ENCODE measurements around the gene DAB1. TPM values are rescaled to one million over a fixed set of nuclear protein-coding genes. Genes with fewer than 3 reads are reported as not detected.

DAB1 gene
- total RNA-seq, 1 experiment from 2014 or later, result not detected

DNA sequence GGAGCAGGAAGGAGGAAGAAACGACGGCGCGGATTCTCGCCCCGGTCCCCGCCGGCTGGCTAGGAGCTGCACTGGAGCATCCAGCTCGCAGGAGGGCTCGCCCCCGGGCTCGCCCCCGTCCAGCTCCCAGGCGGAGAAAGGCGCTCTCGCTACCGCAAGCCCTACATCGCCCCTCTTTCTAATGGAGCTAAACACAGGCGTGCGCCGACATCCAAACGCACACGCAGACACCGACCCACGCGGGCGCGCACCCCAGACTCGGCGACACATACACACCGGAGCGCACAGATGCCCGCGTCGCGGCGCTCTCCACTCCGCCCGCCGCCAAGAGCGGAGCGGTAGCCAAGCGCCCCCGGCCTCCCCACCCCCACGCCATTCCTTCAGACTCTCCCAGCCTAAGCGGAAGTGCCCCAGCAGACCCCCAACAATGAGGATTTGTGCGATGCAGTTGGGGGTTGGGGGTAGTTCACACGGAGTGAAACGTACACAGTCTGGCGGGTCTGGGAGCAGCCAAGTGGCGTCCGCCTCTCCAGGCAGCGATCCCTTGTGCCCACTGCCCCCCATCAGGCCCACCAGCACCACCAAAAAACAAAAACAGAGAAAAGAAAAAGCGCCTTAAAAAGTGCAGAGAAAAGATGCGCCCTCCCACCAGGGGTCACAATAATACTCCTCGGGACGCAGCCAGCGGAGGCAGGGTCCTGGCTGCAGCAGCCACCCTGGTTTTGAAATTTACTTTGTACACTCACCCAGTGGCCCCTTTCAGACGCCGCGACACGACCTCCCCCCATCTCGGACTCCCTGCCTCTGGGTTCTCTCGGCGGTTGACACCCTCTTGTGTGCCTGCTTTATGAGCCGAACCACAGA is 1.4 kb downstream of the DAB1 start:
- DNase-seq (ENCODE audit: low read depth, low spot score), result no peak
- in situ Hi-C loops (cut with HindIII; ENCODE audit: low pct_unique_long_range_greater_than_20kb, low sequenced_read_pairs), result no loop called here

DNA sequence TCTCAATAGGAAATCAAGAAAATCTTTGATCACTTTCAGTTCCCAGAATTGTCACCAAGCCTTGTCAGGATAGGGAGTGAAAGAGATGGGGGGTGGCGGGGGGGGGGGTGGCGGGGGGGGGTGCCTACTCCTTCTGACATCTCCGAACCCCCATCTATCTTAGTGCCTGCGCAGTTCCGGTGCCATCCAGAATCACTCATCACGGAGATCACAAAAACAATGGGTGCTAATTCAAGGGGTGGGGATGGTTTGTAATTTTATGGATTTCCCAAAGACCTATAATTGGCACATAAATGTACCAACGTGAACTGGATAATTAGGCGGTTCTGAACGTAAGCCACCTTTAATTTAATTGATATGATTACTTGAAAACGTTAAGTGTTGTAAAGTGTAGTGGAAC is 2.1 kb downstream of the DAB1 start:
- no peak for DNase-seq (ENCODE audit: low read depth, low spot score)
- in situ Hi-C loops (cut with HindIII; ENCODE audit: low pct_unique_long_range_greater_than_20kb, low sequenced_read_pairs), result no loop called here

DNA sequence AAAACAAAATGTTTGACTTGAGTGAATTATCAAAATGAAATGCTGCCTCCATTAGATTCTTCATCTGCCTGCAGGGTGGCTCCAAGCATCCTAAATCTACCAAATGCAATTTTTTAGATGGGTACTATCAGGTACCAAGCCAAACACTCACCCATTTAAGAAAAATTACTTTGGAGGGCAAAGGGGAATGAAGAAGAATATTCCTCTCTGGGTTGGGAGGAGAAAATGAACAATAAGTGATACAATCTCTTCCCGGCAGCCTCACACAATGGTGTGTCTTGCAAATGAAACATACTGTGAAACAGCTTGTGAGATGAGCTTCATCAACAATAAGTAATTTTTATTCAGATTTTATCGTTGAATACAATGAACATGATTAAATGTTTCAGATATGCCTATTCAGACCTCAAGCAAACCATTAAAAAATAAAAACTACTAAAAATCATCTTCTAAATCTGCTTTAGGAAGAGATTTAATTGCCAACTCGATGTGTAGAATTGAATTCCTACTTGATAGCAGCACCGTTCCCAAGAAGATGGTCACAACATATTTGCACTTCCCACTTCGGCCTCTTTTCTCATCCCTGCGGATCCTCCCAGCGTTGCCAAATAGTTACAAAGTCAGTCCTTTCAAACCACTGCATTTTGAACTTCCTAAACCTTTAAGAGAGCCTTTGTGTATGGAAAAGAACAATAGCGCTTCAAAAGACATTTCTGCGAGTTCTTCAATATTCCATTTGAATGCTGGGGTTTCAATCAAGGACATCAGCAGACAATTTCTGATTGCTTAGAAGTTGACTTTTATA is 2.7 kb downstream of the DAB1 start:
- in situ Hi-C loops (cut with HindIII; ENCODE audit: low pct_unique_long_range_greater_than_20kb, low sequenced_read_pairs), result no loop called here
- DNase-seq (ENCODE audit: low read depth, low spot score), result no peak

DNA sequence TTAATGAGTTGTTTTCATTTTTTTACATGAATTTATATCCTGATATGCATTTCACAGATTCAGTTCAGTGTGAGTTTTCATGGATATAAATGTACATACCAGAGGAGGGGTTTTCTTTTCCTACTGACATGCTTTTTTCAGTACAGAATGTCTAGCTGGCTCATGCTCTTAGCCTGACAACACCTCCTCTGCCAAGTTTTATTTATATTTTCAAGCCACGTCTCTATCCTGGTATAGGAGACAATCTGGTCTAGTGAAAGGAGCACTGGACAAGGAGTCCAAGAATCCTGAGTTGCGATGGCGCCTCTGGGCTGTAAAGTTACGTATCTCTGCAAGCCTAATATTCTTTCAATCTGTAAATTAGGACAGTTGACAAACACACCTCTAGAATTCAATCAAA is 4.9 kb downstream of the DAB1 start:
- DNase-seq (ENCODE audit: low read depth, low spot score), result no peak
- in situ Hi-C loops (cut with HindIII; ENCODE audit: low pct_unique_long_range_greater_than_20kb, low sequenced_read_pairs), result no loop called here

DNA sequence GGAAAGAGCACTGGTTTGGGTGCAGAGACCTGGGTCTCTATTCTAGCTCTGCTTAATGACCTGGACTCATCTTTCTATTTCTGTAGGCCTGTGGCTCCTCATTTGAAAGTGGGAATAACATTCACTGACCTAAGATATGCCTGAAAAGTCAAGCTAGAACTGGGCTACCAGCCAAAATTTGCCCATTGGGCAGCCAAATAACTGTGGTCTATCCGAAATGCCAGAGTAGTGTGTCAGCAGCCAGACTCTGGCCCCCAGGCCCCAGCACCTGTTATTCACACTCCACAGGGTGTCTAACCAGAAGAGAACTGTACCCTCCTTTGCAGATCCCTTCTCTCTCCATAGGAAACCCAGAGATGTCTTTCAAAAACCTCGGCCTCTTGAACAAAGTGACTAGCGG is 12.6 kb downstream of the DAB1 start:
- no peak for DNase-seq (ENCODE audit: low read depth, low spot score)
- in situ Hi-C loops (cut with HindIII; ENCODE audit: low pct_unique_long_range_greater_than_20kb, low sequenced_read_pairs), result no loop called here

DNA sequence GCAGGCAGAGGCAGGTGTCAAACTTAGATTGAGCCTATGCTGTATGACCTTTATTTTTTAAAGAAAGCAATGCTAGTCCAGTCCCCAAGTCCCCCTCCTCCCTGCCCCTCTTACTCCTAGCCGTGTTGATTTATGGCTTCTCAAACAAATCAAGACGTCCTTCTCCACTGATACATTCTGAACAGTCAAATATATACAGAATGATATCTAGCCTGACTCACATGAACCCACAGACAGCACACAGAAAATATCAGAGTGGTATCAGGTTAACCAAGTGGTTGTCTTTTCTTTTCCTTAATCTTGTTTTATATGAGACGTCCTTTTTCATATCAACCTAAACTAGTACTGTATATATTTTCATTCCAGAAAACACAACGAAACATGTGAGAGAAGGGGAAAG is 13.4 kb downstream of the DAB1 start:
- in situ Hi-C loops (cut with HindIII; ENCODE audit: low pct_unique_long_range_greater_than_20kb, low sequenced_read_pairs), result no loop called here
- DNase-seq (ENCODE audit: low read depth, low spot score), result no peak

DNA sequence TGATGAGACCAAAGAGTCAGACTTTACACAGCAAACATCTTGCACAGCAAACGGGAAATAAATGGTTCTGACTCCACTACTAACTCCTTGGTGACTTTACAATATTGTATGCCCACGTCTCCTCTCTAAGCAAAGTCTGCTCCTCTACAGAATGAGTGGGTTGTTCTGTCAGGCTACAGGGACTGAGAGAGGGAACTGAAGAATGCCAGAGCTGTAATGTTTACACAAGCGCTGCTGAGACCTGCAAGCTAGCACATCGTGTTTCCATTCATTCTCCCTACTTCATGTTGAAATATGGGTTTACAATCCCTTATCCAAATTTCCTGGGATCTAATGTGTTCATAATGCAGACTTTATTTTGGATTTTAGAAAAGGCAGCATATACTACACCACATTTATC is 15.9 kb downstream of the DAB1 start:
- DNase-seq (ENCODE audit: low read depth, low spot score), result no peak
- in situ Hi-C loops (cut with HindIII; ENCODE audit: low pct_unique_long_range_greater_than_20kb, low sequenced_read_pairs), result no loop called here

DNA sequence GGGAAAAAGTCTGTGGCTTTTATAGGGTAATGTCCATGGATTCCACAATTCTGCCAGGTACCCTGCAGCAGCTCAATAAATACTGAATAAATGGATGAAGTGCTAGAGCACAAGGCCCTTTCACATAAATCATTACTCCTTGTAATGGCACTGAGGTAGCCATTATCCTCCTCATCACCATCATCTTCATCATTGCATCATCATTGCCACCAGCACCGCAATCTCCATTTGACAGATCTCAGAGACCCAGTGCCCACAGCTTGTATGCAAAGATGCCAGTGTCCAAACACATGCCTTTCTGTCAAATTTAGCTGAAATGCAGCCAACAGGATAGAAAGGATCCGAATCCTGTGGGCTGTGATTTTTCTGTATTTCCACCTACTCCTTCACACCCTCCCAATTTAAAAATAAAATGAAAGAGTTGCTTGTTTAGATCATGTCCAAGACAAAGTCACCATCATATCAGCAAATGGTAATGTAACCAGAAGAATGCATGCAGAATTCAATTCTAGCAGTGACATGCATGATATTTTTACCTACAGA is 17.4 kb downstream of the DAB1 start:
- in situ Hi-C loops (cut with HindIII; ENCODE audit: low pct_unique_long_range_greater_than_20kb, low sequenced_read_pairs), result no loop called here
- DNase-seq (ENCODE audit: low read depth, low spot score), result no peak

DNA sequence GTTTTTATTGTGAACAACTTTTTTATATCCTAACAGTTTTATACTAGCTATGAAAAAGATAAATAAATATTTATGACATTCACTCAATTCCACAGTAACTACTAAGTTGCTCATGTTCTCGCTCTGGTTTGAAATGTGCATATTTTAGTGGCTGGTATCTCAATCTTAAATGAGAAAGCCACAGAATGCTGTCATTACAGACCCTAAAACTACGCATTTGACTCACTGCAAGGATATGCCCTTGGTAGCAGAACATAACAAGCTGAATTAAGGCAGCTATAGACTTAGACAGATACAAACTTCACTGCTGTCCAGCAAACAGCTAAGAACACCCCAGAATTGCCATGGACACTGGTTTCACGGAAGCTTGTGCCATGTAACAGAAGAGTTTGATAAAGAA is 19.0 kb downstream of the DAB1 start:
- DNase-seq (ENCODE audit: low read depth, low spot score), result no peak
- in situ Hi-C loops (cut with HindIII; ENCODE audit: low pct_unique_long_range_greater_than_20kb, low sequenced_read_pairs), result no loop called here

DNA sequence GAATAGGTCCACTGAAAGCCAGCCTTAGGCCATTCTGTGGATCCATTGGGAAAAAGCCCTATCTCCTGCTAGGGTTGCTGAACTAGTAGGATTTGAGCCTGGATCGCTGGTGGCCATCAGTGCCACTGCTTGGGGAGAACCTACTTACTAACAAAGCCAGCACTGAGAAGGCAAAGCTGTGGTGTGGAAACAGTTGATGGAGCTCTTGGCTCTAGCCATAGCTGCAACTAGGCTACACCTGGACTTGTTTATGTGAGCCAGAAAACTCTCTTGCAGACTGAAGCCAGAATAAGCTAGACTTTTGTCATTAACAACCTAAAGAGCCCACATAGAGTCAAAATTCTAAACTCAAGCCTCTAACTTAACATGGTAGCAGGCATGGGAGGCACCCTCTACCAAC is 20.7 kb downstream of the DAB1 start:
- no peak for DNase-seq (ENCODE audit: low read depth, low spot score)
- in situ Hi-C loops (cut with HindIII; ENCODE audit: low pct_unique_long_range_greater_than_20kb, low sequenced_read_pairs), result no loop called here

DNA sequence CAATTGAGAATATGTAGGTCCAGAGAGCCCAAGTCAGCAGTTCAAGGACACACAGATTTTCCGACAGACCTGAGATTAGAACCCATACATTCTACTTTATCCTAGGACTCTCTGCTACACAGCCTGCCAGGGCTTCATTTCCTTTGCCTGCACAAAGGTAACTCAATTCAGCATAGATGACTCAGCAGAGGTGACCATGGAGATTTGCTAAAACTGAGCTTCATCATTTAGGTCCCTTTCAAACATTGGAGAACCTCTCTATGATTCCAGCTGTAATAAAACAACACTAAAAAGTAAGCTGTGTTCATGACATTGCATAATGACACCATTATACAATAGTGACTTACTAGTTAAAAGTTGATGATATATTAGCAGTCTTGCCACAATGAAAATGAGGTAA is 22.2 kb downstream of the DAB1 start:
- in situ Hi-C loops (cut with HindIII; ENCODE audit: low pct_unique_long_range_greater_than_20kb, low sequenced_read_pairs), result no loop called here
- DNase-seq (ENCODE audit: low read depth, low spot score), result no peak

DNA sequence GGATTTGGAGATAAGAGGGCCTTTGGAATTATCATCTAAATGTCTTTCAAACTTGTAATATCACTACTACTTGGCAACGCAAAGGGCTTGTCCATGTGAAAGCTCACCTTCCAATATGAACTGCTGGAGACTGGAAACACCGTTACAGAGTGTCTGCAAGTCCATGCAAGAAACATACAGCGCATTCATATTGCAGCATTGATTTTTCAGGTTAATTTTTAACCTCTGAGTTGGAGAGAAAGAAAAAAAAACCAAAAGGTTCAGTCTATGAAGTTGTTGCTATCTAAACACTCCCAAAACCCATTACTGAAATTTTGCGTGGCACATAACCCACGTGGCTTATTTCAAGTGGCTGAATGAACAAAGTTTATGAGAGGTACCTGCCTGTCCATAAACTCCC is 23.8 kb downstream of the DAB1 start:
- DNase-seq (ENCODE audit: low read depth, low spot score), result no peak
- in situ Hi-C loops (cut with HindIII; ENCODE audit: low pct_unique_long_range_greater_than_20kb, low sequenced_read_pairs), result no loop called here

DNA sequence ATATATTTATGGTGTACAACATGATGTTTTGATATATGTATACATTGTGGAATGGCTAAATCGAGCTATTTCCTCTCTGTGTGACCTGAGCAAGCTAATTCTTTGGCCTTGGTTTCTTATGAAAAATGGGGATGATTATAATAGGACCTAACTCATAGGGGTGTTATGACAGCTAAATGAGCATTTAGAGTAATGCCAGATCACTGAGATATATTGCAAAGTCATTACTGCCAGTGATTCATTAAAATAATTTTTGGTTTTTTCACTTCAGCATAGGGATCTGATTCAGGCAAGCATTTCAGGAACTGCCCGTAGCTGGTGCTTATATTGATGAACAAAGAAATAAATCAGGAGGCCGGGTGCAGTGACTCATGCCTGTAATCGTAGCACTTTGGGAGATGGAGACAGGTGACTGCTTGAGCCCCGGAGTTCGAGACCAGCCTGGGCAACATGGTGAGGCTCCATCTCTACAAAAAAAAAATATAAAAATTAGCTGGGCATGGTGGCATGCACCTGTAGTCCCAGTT is 30.7 kb downstream of the DAB1 start:
- no peak for DNase-seq (ENCODE audit: low read depth, low spot score)
- in situ Hi-C loops (cut with HindIII; ENCODE audit: low pct_unique_long_range_greater_than_20kb, low sequenced_read_pairs), result no loop called here

DNA sequence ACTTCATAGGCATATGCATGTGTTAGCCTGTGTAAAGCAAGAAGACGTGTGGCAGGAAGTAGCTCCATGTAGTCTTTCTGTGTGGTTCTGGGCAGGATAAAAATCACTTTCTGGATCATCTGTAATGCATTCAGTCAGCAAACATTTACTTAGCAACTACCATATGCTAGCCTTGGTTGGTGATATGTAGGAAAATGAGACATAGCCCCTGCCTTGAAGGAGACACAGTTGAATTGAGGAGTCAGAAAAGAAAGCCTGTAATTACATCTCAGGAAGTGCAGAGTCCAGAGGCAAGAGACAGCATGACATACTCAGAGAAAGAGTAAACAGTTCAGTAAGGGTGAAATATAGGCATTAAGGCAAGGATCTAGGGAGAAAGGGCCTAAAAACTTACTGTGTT is 38.5 kb downstream of the DAB1 start:
- DNase-seq (ENCODE audit: low read depth, low spot score), result no peak
- in situ Hi-C loops (cut with HindIII; ENCODE audit: low pct_unique_long_range_greater_than_20kb, low sequenced_read_pairs), result no loop called here

DNA sequence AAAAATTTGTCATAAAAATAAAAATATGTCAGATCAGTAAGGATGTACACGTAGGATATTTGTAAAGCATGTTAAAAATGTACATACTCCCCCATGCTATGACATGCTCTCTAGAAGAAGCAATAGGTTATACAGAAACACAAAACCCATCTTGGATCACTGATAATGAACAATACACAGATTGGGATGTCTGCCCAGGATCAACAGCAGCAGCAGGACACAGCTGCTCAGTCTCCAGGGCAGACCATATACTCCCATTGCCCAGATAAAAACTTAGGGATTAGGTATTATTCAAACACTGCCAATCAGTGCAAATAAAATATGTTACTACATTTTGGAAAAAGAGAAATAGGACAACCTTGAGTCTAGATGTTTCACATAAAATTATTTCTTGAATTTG is 39.0 kb downstream of the DAB1 start:
- DNase-seq (ENCODE audit: low read depth, low spot score), result no peak
- in situ Hi-C loops (cut with HindIII; ENCODE audit: low pct_unique_long_range_greater_than_20kb, low sequenced_read_pairs), result no loop called here

DNA sequence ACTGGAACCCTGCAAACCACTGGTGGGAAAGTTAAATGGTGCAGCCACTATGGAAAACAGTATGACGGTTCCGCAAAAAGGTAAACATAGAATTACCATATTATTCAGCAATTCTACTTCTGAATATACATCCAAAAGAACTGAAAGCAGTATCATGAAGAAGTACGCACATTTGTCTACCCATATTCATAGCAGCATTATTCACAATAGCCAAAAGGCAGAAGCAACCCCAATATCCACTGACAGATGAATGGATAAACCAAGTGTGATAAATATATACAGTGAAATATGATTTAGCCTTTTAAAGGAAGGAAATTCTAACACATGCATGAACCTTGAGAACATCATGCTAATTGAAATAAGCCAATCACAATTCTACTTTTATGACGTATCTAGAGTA is 39.6 kb downstream of the DAB1 start:
- no peak for DNase-seq (ENCODE audit: low read depth, low spot score)
- in situ Hi-C loops (cut with HindIII; ENCODE audit: low pct_unique_long_range_greater_than_20kb, low sequenced_read_pairs), result no loop called here

DNA sequence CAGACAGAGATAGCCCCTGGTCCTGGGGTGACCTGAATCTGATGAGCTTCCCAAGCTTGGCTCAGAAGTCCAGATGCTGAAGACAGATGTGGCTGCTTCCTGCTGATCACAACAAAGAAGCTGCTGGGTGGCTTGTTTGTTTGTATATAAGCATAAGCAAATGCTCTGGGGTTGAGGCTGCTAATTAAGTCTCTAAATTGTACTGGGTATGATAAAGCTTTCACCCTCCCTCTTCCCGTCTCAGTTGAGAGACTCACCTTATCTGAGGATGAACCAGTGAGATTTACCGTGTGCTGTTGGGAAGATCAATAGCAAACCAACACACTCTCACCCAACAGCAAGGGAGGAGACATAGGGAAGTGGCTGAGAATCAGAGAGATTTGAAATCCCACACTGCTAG is 42.0 kb downstream of the DAB1 start:
- no peak for DNase-seq (ENCODE audit: low read depth, low spot score)
- in situ Hi-C loops (cut with HindIII; ENCODE audit: low pct_unique_long_range_greater_than_20kb, low sequenced_read_pairs), result no loop called here

DNA sequence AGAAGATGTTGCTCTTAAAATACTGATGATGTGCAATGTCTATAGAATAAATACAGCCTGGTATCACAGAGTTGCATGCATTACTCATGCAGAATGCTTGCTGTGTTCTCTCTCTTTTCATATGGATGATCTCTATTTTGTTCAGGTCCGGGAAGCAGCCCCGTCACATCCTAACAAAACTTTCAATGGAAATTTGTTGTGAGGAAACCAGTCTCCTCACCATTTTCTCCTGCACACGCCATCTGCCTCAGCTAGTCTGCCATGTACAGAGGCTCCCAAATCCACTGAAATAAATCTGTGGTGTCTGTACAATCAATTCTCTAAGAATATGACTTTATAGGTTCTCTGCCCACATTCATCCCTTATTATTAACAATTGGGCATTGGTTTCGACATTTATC is 42.4 kb downstream of the DAB1 start:
- in situ Hi-C loops (cut with HindIII; ENCODE audit: low pct_unique_long_range_greater_than_20kb, low sequenced_read_pairs), result no loop called here
- DNase-seq (ENCODE audit: low read depth, low spot score), result no peak

DNA sequence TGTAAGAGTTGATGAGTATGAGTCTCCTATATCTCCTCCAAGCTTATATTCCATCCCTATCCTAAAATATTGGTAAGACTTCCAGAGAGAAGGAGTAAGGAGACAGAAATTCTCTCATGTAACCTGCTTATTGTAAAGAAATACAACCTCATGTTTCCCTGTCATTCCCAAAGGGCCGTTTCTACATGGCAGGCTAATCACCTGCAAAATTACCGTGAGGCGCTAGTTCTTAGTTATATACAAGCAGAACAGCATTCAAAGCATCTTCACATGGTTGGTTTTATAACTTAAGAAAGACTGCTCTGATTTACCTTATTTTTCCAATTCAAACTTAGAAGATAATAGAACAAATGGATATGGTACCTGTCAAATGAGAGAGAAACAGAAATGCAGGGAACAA is 42.9 kb downstream of the DAB1 start:
- no peak for DNase-seq (ENCODE audit: low read depth, low spot score)
- in situ Hi-C loops (cut with HindIII; ENCODE audit: low pct_unique_long_range_greater_than_20kb, low sequenced_read_pairs), result no loop called here

Measured in SK-MEL-5 (cell line).